ENCODE results near the gene CRYBA1.
A peak's percentile ranks its signal among the peaks of the same experiment; 100 is the strongest.

Gene CRYBA1

GRCh38 chr17:29283961-29284360 is 37.3 kb downstream of the CRYBA1 start:
- no peak for DNase-seq

- DNase-seq = no peak
Observed at GRCh38 chr17:29289852-29290251, 43.2 kb downstream of the CRYBA1 start.

GRCh38 chr17:29291163-29291752 is 44.6 kb downstream of the CRYBA1 start:
- peak; percentile 28 for DNase-seq

- DNase-seq = no peak
Observed at GRCh38 chr17:29292071-29292991, 45.7 kb downstream of the CRYBA1 start.

GRCh38 chr17:29292992-29293889 is 46.6 kb downstream of the CRYBA1 start:
- peak; percentile 34 for DNase-seq

GRCh38 chr17:29293890-29294579 is 47.4 kb downstream of the CRYBA1 start, which contains the start of gene NUFIP2:
TSS of gene NUFIP2 (minus strand) at chr17:29294148. CDS start at chr17:29294059, 89 bp downstream.
- peak; percentile 97 for DNase-seq

GRCh38 chr17:29294580-29294900 is 47.9 kb downstream of the CRYBA1 start:
- no peak for DNase-seq

- no peak for DNase-seq
Observed at GRCh38 chr17:29295420-29295819, 48.8 kb downstream of the CRYBA1 start.

GRCh38 chr17:29299031-29299430 is 52.4 kb downstream of the CRYBA1 start:
- DNase-seq = no peak

GRCh38 chr17:29303386-29303785 is 56.7 kb downstream of the CRYBA1 start:
- no peak for DNase-seq
